Measurements from ENCODE around the gene PPP4R2. TPM values are rescaled to one million over a fixed set of nuclear protein-coding genes. Genes with fewer than 3 reads are reported as not detected.

Gene PPP4R2
- total and polyA plus RNA-seq, 2 donors (not counting 1 experiment from before 2014, with no cell fraction given): 9.8 to 57.5 TPM

GRCh38 chr3:73031573-73032103 is 35.0 kb downstream of the PPP4R2 start:
- no peak overlapping the region for H3K4me3 Mint-ChIP-seq
- WGBS (ENCODE audit: insufficient coverage): no CpG with 5 or more reads among the region's 2 CpGs
- no peak overlapping the region for H3K27ac ChIP-seq (ENCODE audit: low read length in 2 of 2)
- no peak overlapping the region for H3K4me2 ChIP-seq (replicated peaks; ENCODE audit: low read depth, low read length, poor library complexity, severe bottlenecking)
- CTCF ChIA-PET: no interaction called here
- no peaks in the 10 kb centered on the region for H3K9me3 ChIP-seq (ENCODE audit: control extremely low read depth in 1 of 3, control insufficient read depth in 2 of 3, insufficient read depth in 1 of 3, low read length in 2 of 3)
- no peaks in the 10 kb centered on the region for H3K27me3 ChIP-seq (replicated peaks in 1 of 4; ENCODE audit: control extremely low read depth in 1 of 4, control insufficient read depth in 3 of 4, insufficient read depth in 4 of 4, low read length in 3 of 4)
- no peak overlapping the region for H3K4me3 ChIP-seq (ENCODE audit: control extremely low read depth in 1 of 5, extremely low read depth in 1 of 5, insufficient read depth in 1 of 5, low read depth in 2 of 5, low read length in 4 of 5)
- H3K27me3 Mint-ChIP-seq: no peaks in the 10 kb centered on the region
- peaks cover 0 to 4% of the 10 kb centered on the region in 2 donors for H3K4me1 ChIP-seq (ENCODE audit: control insufficient read depth in 2 of 2, insufficient read depth in 2 of 2, low read length in 2 of 2)
- POLR2A ChIA-PET: no interaction called here
- H3K27ac Mint-ChIP-seq: no peak overlapping the region
- ATAC-seq (ENCODE audit: low read depth) (no peak), DNase-seq (no peak)
- TF ChIP-seq, protein P1, sequence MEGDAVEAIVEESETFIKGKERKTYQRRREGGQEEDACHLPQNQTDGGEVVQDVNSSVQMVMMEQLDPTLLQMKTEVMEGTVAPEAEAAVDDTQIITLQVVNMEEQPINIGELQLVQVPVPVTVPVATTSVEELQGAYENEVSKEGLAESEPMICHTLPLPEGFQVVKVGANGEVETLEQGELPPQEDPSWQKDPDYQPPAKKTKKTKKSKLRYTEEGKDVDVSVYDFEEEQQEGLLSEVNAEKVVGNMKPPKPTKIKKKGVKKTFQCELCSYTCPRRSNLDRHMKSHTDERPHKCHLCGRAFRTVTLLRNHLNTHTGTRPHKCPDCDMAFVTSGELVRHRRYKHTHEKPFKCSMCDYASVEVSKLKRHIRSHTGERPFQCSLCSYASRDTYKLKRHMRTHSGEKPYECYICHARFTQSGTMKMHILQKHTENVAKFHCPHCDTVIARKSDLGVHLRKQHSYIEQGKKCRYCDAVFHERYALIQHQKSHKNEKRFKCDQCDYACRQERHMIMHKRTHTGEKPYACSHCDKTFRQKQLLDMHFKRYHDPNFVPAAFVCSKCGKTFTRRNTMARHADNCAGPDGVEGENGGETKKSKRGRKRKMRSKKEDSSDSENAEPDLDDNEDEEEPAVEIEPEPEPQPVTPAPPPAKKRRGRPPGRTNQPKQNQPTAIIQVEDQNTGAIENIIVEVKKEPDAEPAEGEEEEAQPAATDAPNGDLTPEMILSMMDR (IDR thresholded peaks at IDR 0.05): no peak
- TF ChIP-seq EZH2 (IDR thresholded peaks at IDR 0.05; ENCODE audit: borderline replicate concordance, insufficient read depth, low read depth, low read length, poor library complexity, severe bottlenecking): no peak
- no peak overlapping the region for H3K9ac ChIP-seq (ENCODE audit: low read length)
- peaks cover 2 to 3% of the 10 kb centered on the region in 2 experiments for H3K36me3 ChIP-seq (replicated peaks in 1 of 2; ENCODE audit: control extremely low read depth in 1 of 2, control insufficient read depth in 1 of 2, extremely low read depth in 1 of 2, insufficient read depth in 2 of 2, low read length in 1 of 2)
- H4K20me1 ChIP-seq (ENCODE audit: control insufficient read depth, insufficient read depth, low read length, poor library complexity, severe bottlenecking): peaks cover 79% of the 10 kb centered on the region
- peaks cover 73% of the 10 kb centered on the region for H3K4me1 Mint-ChIP-seq
- H3K79me2 ChIP-seq (ENCODE audit: control insufficient read depth, insufficient read depth, low read length): peaks cover 99% of the 10 kb centered on the region
- H3K9me3 Mint-ChIP-seq (ENCODE audit: insufficient read depth): no peaks in the 10 kb centered on the region
- H2AFZ ChIP-seq (ENCODE audit: insufficient read depth, low read depth, low read length, poor library complexity, severe bottlenecking): no peak overlapping the region
- intact Hi-C loops (cut with micrococcal nuclease): no loop called here

DNA sequence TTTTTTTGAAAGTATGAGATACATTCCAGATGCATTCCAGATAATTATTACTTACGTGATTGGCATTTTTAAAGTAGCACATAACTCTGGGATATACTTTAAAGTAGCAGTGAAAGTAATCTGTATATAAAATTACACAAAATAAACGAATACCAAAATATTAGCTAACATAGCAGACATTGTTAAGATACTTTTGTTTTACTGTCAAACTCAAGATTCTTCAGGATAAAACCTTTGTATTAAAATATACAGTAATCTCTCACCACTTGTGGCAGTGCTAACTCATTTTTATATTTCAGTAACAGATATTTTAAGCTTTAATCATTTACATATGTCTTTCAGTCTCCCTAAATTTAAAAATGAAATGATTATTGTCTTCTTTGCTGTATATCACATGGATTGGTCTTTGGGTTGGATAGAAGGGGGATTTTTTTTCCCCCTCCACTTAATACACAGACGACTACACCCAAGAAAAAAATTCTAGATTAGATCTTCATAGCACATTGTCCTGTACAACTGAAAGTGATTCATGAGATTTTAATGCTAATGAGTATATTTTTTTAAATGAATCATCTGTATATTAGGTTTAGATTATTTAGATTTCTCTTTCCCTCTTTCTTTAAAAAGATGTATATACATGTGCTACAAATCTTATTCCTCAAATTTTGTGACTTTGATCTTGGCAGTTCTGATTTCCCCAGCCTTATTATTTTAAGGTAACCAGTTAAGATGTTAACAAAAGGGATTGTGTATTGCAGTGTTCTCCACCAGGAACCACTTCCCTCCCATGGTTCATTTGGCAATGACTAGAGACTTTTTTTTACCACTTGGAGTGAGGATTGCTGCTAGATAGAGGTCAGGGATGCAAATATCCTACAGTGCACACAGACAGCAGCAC is 40.3 kb downstream of the PPP4R2 start:
- Histone ChIP-seq H2AFZ (ENCODE audit: insufficient read depth, low read depth, low read length, poor library complexity, severe bottlenecking) (no peak overlapping the region), H3K9ac (ENCODE audit: low read length) (no peak overlapping the region), H3K27ac (ENCODE audit: low read length in 2 of 2) (no peak overlapping the region), H3K79me2 (ENCODE audit: control insufficient read depth, insufficient read depth, low read length) (peaks cover 89% of the 10 kb centered on the region), H3K4me2 (replicated peaks; ENCODE audit: low read depth, low read length, poor library complexity, severe bottlenecking) (no peak overlapping the region), H3K4me1 (ENCODE audit: control insufficient read depth in 2 of 2, insufficient read depth in 2 of 2, low read length in 2 of 2) (no peaks in the 10 kb centered on the region), H3K4me3 (ENCODE audit: control extremely low read depth in 1 of 5, extremely low read depth in 1 of 5, insufficient read depth in 1 of 5, low read depth in 2 of 5, low read length in 4 of 5) (no peak overlapping the region), H3K36me3 (replicated peaks in 1 of 2; ENCODE audit: control extremely low read depth in 1 of 2, control insufficient read depth in 1 of 2, extremely low read depth in 1 of 2, insufficient read depth in 2 of 2, low read length in 1 of 2) (no peaks in the 10 kb centered on the region), H3K27me3 (replicated peaks in 1 of 4; ENCODE audit: control extremely low read depth in 1 of 4, control insufficient read depth in 3 of 4, insufficient read depth in 4 of 4, low read length in 3 of 4) (no peaks in the 10 kb centered on the region), H3K9me3 (ENCODE audit: control extremely low read depth in 1 of 3, control insufficient read depth in 2 of 3, insufficient read depth in 1 of 3, low read length in 2 of 3) (no peaks in the 10 kb centered on the region), H4K20me1 (ENCODE audit: control insufficient read depth, insufficient read depth, low read length, poor library complexity, severe bottlenecking) (peaks cover 60% of the 10 kb centered on the region)
- no peak for DNase-seq
- ChIA-PET POLR2A (no interaction called here), CTCF (no interaction called here)
- Mint-ChIP-seq H3K27me3 (no peaks in the 10 kb centered on the region), H3K4me1 (peaks cover 67% of the 10 kb centered on the region), H3K4me3 (no peak overlapping the region), H3K9me3 (ENCODE audit: insufficient read depth) (no peaks in the 10 kb centered on the region), H3K27ac (no peak overlapping the region)
- intact Hi-C loops (cut with micrococcal nuclease): no loop called here
- TF ChIP-seq, protein P1 (IDR thresholded peaks at IDR 0.05): no peak
- TF ChIP-seq EZH2 (IDR thresholded peaks at IDR 0.05; ENCODE audit: borderline replicate concordance, insufficient read depth, low read depth, low read length, poor library complexity, severe bottlenecking): no peak
- no CpG with 5 or more reads among the region's 3 CpGs for WGBS (ENCODE audit: insufficient coverage)
- no peak for ATAC-seq (ENCODE audit: low read depth)
